H9 (cell line): Measurements from ENCODE around the gene RFC4. TPM values are rescaled to one million over a fixed set of nuclear protein-coding genes. Genes with fewer than 3 reads are reported as not detected.

Source experiments
- DNase-seq: peaks from one replicate; pipeline ENCODE4 v3.0.0-alpha.2; 2017
- H2AFZ ChIP-seq: one replicate; pipeline ENCODE4 v1.6.1; 2013; ENCODE audit warnings: mild to moderate bottlenecking, low read length, control low read depth, moderate library complexity
- H2AK5ac ChIP-seq: 2 replicates; pipeline ENCODE4 v1.6.1; 2013; ENCODE audit warnings: low read length, control low read depth, mixed read lengths; ENCODE audit not compliant: insufficient read length
- H2BK120ac ChIP-seq: one replicate; pipeline ENCODE4 v1.6.1; 2013; ENCODE audit warnings: low read depth, mild to moderate bottlenecking, low read length, control low read depth, inconsistent platforms; ENCODE audit not compliant: poor library complexity, severe bottlenecking
- H2BK12ac ChIP-seq: 2 replicates; pipeline ENCODE4 v1.6.1; 2013; ENCODE audit warnings: low read length, control low read depth, mixed read lengths, low read depth; ENCODE audit not compliant: insufficient read length
- H2BK15ac ChIP-seq: 2 replicates; pipeline ENCODE4 v1.6.1; 2013; ENCODE audit warnings: low read depth, low read length, control low read depth
- H2BK20ac ChIP-seq: one replicate; pipeline ENCODE4 v1.6.1; 2013; ENCODE audit warnings: low read depth, mild to moderate bottlenecking, low read length, control low read depth, inconsistent platforms; ENCODE audit not compliant: poor library complexity, severe bottlenecking
- H2BK5ac ChIP-seq: 2 replicates; pipeline ENCODE4 v1.6.1; 2013; ENCODE audit warnings: low read length, control low read depth, mixed read lengths; ENCODE audit not compliant: insufficient read length
- H3K14ac ChIP-seq: 2 replicates; pipeline ENCODE4 v1.6.1; 2013; ENCODE audit warnings: low read length, control low read depth; ENCODE audit not compliant: insufficient read depth
- H3K18ac ChIP-seq: 2 replicates; pipeline ENCODE4 v1.6.1; 2013; ENCODE audit warnings: low read depth, mild to moderate bottlenecking, mixed read lengths, low read length, control low read depth; ENCODE audit not compliant: insufficient read length
- H3K23ac ChIP-seq: 2 replicates; pipeline ENCODE4 v1.6.1; 2013; ENCODE audit warnings: low read length, control low read depth, mixed read lengths, low read depth; ENCODE audit not compliant: insufficient read length
- H3K23me2 ChIP-seq: 2 replicates; pipeline ENCODE4 v1.6.1; 2013; ENCODE audit warnings: low read depth, mild to moderate bottlenecking, mixed read lengths, low read length, control low read depth; ENCODE audit not compliant: insufficient read length, poor library complexity, severe bottlenecking
- H3K27ac ChIP-seq: 2 replicates; pipeline ENCODE4 v1.5.1; 2013; ENCODE audit warnings: low read length, control low read depth, mixed read lengths, low read depth; ENCODE audit not compliant: insufficient read length
- H3K27me3 ChIP-seq: 2 replicates; pipeline ENCODE4 v1.6.1; 2013; ENCODE audit warnings: low read length, control low read depth, inconsistent platforms; ENCODE audit not compliant: insufficient read depth
- H3K4ac ChIP-seq: 2 replicates; pipeline ENCODE4 v1.6.1; 2013; ENCODE audit warnings: low read depth, mild to moderate bottlenecking, control low read depth, inconsistent platforms, low read length, moderate library complexity
- H3K4me1 ChIP-seq: 2 replicates; pipeline ENCODE4 v1.6.1; 2013; ENCODE audit warnings: low read length, control low read depth, inconsistent platforms; ENCODE audit not compliant: insufficient read depth
- H3K4me2 ChIP-seq: 2 replicates; pipeline ENCODE4 v1.6.1; 2013; ENCODE audit warnings: low read length, control low read depth, mixed read lengths; ENCODE audit not compliant: insufficient read length, insufficient read depth
- H3K56ac ChIP-seq: 2 replicates; pipeline ENCODE4 v1.6.1; 2013; ENCODE audit warnings: low read depth, mild to moderate bottlenecking, mixed read lengths, low read length, control low read depth; ENCODE audit not compliant: insufficient read length
- H3K79me1 ChIP-seq: 2 replicates; pipeline ENCODE4 v1.6.1; 2013; ENCODE audit warnings: low read depth, mild to moderate bottlenecking, moderate library complexity, low read length, control low read depth, inconsistent platforms; ENCODE audit not compliant: insufficient read depth, poor library complexity, severe bottlenecking
- H3K79me2 ChIP-seq: 2 replicates; pipeline ENCODE4 v1.6.1; 2013; ENCODE audit warnings: low read length, control low read depth, inconsistent platforms; ENCODE audit not compliant: insufficient read depth
- H3K9ac ChIP-seq: 2 replicates; pipeline ENCODE4 v1.6.1; 2013; ENCODE audit warnings: low read length, control low read depth, mixed read lengths; ENCODE audit not compliant: insufficient read length; ENCODE audit errors: extremely low read depth
- H3K9me3 ChIP-seq: one replicate; pipeline ENCODE4 v1.6.1; 2013; ENCODE audit warnings: low read depth, low read length, inconsistent platforms; ENCODE audit not compliant: control insufficient read depth
- H3T11ph ChIP-seq: one replicate; pipeline ENCODE4 v1.6.1; 2013; ENCODE audit warnings: mild to moderate bottlenecking, low read length, control low read depth, inconsistent platforms
- H4K20me1 ChIP-seq: one replicate; pipeline ENCODE4 v1.6.1; 2013; ENCODE audit not compliant: control insufficient read depth, insufficient read length, insufficient read depth
- H4K5ac ChIP-seq: 2 replicates; pipeline ENCODE4 v1.6.1; 2013; ENCODE audit warnings: low read depth, mild to moderate bottlenecking, mixed read lengths, low read length, control low read depth; ENCODE audit not compliant: insufficient read length
- H4K8ac ChIP-seq: replicated peaks from 2 replicates; pipeline ENCODE4 v1.6.1; 2013; ENCODE audit warnings: low read length, control low read depth, mixed read lengths, low read depth; ENCODE audit not compliant: insufficient read length
- H4K91ac ChIP-seq: 2 replicates; pipeline ENCODE4 v1.6.1; 2013; ENCODE audit warnings: low read depth, mild to moderate bottlenecking, moderate library complexity, mixed read lengths, low read length, control low read depth; ENCODE audit not compliant: insufficient read length
- H3K27ac Mint-ChIP-seq, 3 experiments: 2 replicates in 2 of 3; 3 replicates in 1 of 3; pipeline ENCODE4 v1.8.0; 2020 to 2021; ENCODE audit warnings: mixed read lengths in 3 of 3, mild to moderate bottlenecking in 1 of 3, moderate library complexity in 1 of 3
- H3K27me3 Mint-ChIP-seq: 2 replicates; pipeline ENCODE4 v1.8.0; 2021; ENCODE audit warnings: low read depth, mild to moderate bottlenecking, moderate library complexity, mixed read lengths
- H3K36me3 Mint-ChIP-seq, 3 experiments: 2 replicates in 2 of 3; 3 replicates in 1 of 3; pipeline ENCODE4 v1.8.0; 2020 to 2021; ENCODE audit warnings: low read depth in 3 of 3, mixed read lengths in 3 of 3; ENCODE audit not compliant: insufficient read depth in 1 of 3
- H3K4me1 Mint-ChIP-seq, 2 experiments: 2 replicates each; pipeline ENCODE4 v1.8.0; 2020; ENCODE audit warnings: mixed read lengths in 2 of 2
- H3K4me3 Mint-ChIP-seq, 2 experiments: 2 replicates in 1 of 2; 3 replicates in 1 of 2; pipeline ENCODE4 v1.8.0; 2020 to 2021; ENCODE audit warnings: mild to moderate bottlenecking in 2 of 2, mixed read lengths in 2 of 2, moderate library complexity in 1 of 2
- H3K9me3 Mint-ChIP-seq, 2 experiments: 2 replicates in 1 of 2; 3 replicates in 1 of 2; pipeline ENCODE4 v1.8.0; 2020; ENCODE audit warnings: mild to moderate bottlenecking in 2 of 2, mixed read lengths in 2 of 2, moderate library complexity in 1 of 2
- CTCF ChIP-seq: fragments of 200-600 bp; sonication (generic); conservative IDR thresholded peaks from 3 replicates; pipeline ENCODE4 v1.8.0; 2021; ENCODE audit warnings: antibody characterized with exemption, mild to moderate bottlenecking
- WGBS: extraction: QIAGEN DNeasy Blood & Tissue Kit; methylation state at CpG from one replicate; pipeline ENCODE4 v1.1.7; 2013; ENCODE audit warnings: missing lambda C conversion rate, low lambda C conversion rate, mixed read lengths; ENCODE audit not compliant: insufficient read length; ENCODE audit errors: extremely low coverage; 5-methylcytosine and 5-hydroxymethylcytosine counted together
- total RNA-seq: library from RNA; stranded (reverse); gene quantifications from 2 replicates; pipeline ENCODE4 v1.2.1, GENCODE V29; 2021

The RFC4 gene
- total RNA-seq, 1 experiment from 2014 or later: 108 TPM

GRCh38 chr3:186785495-186786018 lies 20.7 kb downstream of the RFC4 start:
- Histone ChIP-seq H3K4ac (no peak overlapping the region), H2BK5ac (no peak overlapping the region), H3K56ac (no peak overlapping the region), H3K27me3 (no peaks in the 10 kb centered on the region), H2BK12ac (no peak overlapping the region), H4K20me1 (no peaks in the 10 kb centered on the region), H3K27ac (peak overlapping the region; percentile 73), H2BK15ac (no peak overlapping the region), H3K4me2 (peak overlapping the region; percentile 93), H3K14ac (no peak overlapping the region), H3K23me2 (peaks cover 6% of the 10 kb centered on the region), H2BK20ac (no peak overlapping the region), H3K4me1 (no peaks in the 10 kb centered on the region), H2BK120ac (no peak overlapping the region), H4K8ac (no peak overlapping the region), H2AFZ (no peak overlapping the region), H3K18ac (no peak overlapping the region), H3K9me3 (no peaks in the 10 kb centered on the region), H3K79me2 (peaks cover 20% of the 10 kb centered on the region; the same call in 1 of the 2 replicates), H4K5ac (no peak overlapping the region), H3K9ac (peak overlapping the region; percentile 99), H4K91ac (no peak overlapping the region), H2AK5ac (no peak overlapping the region), H3T11ph (no peak overlapping the region), H3K23ac (no peak overlapping the region), H3K79me1 (no peaks in the 10 kb centered on the region)
- Mint-ChIP-seq H3K36me3 (peaks cover 53 to 70% (median 62%) of the 10 kb centered on the region in 3 experiments), H3K4me1 (peaks cover 19 to 29% of the 10 kb centered on the region in 2 experiments), H3K27ac (peak overlapping the region; percentile 99 to 100 (median 100); a peak in 4 of 7 replicates), H3K4me3 (peak overlapping the region; percentile 99), H3K27me3 (peaks cover 5% of the 10 kb centered on the region; the same call in 1 of the 2 replicates), H3K9me3 (peaks cover 11% of the 10 kb centered on the region in 2 experiments)
- no peak for TF ChIP-seq CTCF
- no CpG with 5 or more reads among the region's 7 CpGs for WGBS
- no peak for DNase-seq
